Activated CD8-positive, alpha-beta memory T cell treated with anti-CD3 and anti-CD28 coated beads for 36 hours (primary cell): ENCODE data around the gene KRTAP19-4. TPM values are rescaled to one million over a fixed set of nuclear protein-coding genes. Genes with fewer than 3 reads are reported as not detected.
"Not testable (repeated sequence)": the region's sequence is repeated elsewhere in the genome, so short reads cannot be mapped to it uniquely, and the experiment has no call there.

ENCODE experiments used
- CTCF ChIA-PET: fragments of 350-600 bp; sonication (Branson Sonifier 250); formaldehyde crosslinking; loops from one replicate; lab custom pipeline; 2021; ENCODE audit warnings: antibody characterized with exemption; lab: Charles Lee
- POLR2A ChIA-PET: fragments of 350-600 bp; sonication (Branson Sonifier 250); formaldehyde crosslinking; loops from one replicate; lab custom pipeline; 2021; ENCODE audit warnings: antibody characterized with exemption; lab: Charles Lee
- total RNA-seq, 2 experiments: library from RNA; stranded (reverse); gene quantifications; one replicate each; pipeline ENCODE4 v1.2.3, GENCODE V29; 2021

The KRTAP19-4 gene, protein sequence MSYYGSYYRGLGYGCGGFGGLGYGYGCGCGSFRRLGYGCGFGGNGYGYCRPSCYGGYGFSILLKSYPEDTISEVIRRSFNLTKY
- total RNA-seq: not detected

DNA sequence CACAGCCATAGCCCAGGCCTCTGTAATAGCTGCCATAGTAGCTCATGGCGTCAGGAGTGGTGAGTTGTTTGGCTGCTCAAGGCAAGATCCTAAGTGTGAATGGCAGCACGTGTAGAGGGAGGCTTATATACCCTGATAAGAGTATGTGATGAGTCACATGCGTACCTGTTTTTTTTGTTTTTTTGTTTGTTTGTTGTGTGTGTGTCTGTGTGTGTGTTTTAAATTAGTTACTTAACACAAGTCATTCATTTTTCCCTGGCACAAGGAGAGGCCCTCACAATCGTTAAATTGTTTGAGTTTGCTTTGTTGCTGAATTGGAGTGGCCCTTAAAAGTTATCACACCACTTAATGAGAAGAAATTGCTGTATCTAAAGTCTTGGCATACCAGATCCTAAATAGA, at the start of gene KRTAP19-4:
Gene KRTAP19-4 (minus strand): TSS at position 101 of the 400 bp plus-strand sequence. CDS start 55 bp downstream, at position 46.
- ChIA-PET POLR2A (no interaction called here), CTCF (no interaction called here)

DNA sequence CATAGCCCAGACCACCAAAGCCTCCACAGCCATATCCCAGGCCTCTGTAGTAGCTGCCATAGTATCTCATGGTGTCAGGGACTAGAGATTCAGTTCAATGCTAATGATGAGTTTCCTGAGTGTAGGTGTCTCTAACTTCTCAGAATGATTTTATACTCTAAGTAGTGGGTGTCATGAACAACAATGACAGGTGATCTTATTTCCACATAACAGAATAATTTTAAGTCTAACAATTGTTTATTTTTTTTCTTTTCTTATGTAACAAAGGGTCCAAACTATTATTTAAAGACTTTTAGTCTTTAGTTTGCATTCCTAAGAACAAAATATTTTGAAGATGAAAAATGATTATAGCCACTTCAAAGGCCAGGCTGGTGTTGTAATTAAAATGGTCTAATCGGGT, 44.8 kb upstream of the KRTAP19-4 start, which contains the start of gene KRTAP19-6:
Gene KRTAP19-6 (minus strand): TSS at position 101 of the 400 bp plus-strand sequence. CDS start 31 bp downstream, at position 70.
- POLR2A ChIA-PET: no interaction called here
- CTCF ChIA-PET: no interaction called here

DNA sequence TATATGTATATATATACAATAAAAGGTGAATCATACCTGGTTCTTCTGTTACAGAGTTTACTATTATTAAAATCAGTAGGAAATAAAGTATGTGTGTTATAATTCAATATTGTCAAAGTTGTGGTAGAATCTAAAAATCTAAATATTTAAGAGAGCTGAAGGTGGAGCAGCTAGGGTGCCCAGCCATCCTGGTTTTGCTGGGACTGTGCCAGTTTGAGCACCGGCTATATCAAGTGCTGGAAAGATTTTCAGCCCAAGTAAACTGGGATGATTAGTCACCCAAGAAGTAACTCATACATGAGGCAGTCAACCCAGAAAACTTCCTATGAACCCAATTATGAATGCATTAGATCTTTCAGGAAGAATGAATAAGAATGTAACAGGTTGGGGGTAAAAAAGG, 21.9 kb upstream of the KRTAP19-4 start:
- CTCF ChIA-PET: no interaction called here
- POLR2A ChIA-PET: no interaction called here

DNA sequence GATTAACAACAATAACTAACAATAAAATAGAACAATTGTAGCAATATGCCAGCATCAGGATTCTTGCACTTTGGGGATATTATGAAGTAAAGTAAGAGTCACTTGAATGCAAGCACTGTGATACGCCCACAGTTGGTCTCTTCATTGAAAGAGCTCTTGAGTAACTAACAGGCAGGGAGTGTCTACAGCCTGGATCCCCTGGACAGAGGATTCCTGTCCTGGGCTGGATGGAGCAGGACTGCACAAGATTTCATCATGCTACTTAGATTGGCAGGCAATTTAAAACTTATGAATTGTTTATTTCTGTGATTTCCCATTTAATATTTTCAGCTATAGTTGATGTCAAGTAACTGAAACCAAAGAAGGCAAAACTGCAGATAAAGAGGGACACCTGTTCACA, 18.7 kb upstream of the KRTAP19-4 start:
- ChIA-PET CTCF (no interaction called here), POLR2A (no interaction called here)

DNA sequence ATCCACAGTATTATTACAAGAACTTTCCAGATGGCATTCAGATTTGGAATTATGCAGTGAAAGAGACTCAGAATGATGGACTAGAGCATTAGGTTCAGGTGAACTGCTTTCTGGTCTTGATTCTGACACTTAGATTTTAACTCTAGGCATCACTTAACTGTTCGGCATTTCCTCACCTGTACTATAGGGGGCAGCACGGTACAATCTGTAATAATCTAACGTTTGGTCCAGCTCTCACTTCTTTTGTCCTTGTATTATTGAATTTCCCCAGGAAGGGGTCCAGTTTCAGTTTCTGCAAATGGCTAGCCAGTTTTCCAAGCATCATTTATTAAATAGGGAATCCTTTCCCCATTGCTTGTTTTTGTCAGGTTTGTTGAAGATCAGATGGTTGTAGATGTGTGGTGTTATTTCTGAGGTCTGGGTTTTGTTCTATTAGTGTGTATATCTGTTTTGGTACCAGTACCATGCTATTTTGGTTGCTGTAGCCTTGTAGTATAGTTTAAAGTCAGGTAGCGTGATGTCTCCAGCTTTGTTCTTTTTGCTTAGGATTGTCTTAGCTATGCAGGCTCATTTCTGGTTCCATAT, 8.7 kb upstream of the KRTAP19-4 start:
- POLR2A ChIA-PET, CTCF ChIA-PET: not testable (repeated sequence)

DNA sequence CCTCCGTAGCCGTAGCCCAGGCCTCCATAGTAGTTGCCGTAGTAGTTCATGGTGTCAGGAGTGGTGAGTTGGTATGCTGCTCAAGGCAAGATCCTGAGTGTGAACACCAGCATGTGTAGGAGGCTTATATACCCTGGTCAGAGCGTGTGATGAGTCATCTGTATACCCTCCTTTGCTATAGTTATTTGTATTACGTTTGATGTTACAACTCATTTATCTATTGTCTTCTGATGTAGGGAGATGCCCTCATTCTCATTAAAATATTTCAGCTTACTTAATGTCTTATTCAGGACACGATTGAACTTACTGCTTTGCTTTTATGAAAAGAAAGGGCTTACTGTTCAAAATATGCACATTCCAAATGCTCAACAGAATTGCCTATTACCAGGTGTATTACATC, 5.1 kb upstream of the KRTAP19-4 start, which contains the start of gene KRTAP19-5:
Gene KRTAP19-5 (minus strand): TSS at position 101 of the 400 bp plus-strand sequence. CDS start 51 bp downstream, at position 50.
- ChIA-PET POLR2A (no interaction called here), CTCF (no interaction called here)

DNA sequence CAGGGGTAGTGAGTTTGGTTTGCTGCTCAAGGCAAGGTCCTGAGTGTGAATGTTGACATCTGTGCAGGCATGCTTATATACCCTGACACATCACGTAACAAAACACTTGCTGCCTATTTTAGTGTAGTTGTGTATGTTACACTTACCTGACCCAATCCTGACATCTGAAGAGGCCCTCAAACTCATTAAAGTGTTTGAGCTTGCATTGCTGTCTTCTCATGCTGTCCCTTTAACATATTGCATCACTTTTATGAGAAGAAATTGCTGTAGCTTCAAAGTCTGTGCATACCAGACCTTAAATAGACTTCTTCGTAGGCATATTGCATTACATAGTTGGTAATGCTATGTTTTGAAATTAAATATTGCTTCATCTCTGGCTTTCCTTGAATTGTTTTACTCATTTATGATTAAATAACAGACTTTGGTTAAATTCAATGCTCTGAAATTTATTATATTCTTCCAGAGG, 5.0 kb downstream of the KRTAP19-4 start, which contains the start of gene KRTAP19-3:
Gene KRTAP19-3 (minus strand): TSS at position 51 of the 466 bp plus-strand sequence. CDS start 56 bp downstream, outside the sequence.
- ChIA-PET CTCF (no interaction called here), POLR2A (no interaction called here)

DNA sequence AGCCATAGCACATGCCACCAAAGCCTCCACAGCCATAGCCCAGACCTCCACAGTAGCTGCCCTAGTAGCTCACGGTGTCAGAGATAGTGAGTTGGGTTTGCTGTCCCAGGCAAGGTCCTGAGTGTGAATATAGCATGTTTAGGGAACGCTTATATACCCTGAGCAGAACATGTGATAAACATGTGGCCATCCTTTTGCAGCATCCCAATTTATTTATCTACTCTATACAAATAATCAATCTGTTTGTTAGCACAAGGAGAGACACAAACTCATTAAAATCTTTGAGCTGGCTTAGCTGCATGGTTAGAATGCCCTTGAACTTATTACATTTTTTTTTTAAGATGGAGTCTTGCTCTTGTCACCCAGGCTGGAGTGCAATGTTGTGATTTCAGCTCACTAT, 9.6 kb downstream of the KRTAP19-4 start, which contains the start of gene KRTAP19-2:
Gene KRTAP19-2 (minus strand): TSS at position 101 of the 400 bp plus-strand sequence. CDS start 88 bp downstream, at position 13.
- CTCF ChIA-PET: no interaction called here
- POLR2A ChIA-PET: no interaction called here

DNA sequence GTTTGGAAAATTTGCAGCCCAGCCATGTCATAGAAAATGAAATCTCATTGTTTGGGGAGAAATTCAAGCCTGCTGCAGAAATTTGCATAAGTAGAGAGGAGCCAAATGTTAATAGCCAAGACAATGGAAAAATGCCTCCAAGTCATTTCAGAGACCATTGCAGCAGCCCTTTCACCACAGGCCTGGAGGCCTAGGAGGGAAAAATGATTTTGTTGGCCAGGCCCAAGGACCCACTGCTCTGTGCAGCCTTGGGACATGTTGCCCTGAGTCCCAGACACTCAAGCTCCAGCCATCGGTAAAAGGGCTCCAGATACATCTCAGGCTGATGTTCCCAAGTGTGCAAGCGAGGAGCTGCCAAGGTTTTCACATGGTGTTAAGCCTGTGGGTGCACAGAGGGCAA, 10.8 kb downstream of the KRTAP19-4 start:
- ChIA-PET POLR2A (no interaction called here), CTCF (no interaction called here)

DNA sequence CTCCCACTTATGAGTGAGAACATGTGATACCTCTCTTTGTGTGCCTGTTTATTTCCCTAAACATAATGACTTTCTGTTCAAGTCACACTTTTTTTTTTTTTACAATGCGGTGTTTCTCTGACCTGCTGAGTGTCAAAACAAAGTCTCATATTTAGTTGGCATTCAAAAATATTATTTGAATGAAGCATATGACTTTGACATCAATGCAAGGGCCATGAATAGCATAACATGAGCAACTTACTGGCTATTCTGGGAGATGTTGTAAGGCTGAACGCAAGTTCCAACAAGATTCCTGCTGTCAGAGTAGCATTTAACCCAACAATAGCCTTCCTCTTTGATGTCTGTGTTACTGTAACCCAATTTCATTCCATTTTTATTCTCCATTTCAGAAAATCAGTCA, 14.8 kb downstream of the KRTAP19-4 start:
- POLR2A ChIA-PET: no interaction called here
- CTCF ChIA-PET: no interaction called here

DNA sequence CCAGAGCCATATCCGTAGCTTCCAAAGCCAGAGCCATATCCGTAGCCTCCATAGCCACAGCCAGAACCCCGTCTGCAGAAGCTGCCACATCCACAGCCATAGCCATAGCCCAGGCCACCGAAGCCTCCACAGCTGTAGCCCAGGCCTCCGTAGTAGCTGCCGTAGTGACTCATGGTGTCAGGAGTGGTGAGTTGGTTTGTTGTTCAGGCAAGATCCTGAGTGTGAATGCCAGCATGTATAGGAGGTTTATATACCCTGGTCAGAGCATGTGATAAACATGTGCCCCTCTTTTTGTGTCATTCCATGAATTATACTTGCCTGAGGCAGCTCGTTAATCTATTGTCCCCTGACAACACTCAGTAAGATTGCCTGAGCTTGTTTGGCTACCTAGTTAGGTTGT, 16.8 kb downstream of the KRTAP19-4 start, which contains the start of gene KRTAP19-1:
Gene KRTAP19-1 (minus strand): TSS at position 223 of the 400 bp plus-strand sequence. CDS start 50 bp downstream, at position 173.
- CTCF ChIA-PET: no interaction called here
- POLR2A ChIA-PET: no interaction called here

DNA sequence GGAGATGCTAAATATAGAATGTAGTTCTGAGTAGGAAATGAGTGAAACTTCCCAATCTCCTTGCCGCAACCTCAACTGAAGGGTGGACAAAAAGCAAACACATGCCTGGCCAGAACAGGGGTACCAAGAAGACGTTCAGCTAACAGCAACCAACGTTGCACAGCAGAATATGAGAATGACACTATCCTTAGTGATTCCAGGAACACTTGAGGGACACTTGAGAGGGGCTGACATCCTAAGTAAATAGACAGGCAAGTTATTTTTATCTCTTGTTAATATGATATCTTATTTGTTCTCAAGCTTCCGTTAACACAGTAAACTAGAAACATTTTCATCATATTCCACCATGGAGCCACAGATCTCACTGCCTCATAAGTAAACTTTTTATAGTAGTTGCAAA, 17.7 kb downstream of the KRTAP19-4 start:
- CTCF ChIA-PET: no interaction called here

DNA sequence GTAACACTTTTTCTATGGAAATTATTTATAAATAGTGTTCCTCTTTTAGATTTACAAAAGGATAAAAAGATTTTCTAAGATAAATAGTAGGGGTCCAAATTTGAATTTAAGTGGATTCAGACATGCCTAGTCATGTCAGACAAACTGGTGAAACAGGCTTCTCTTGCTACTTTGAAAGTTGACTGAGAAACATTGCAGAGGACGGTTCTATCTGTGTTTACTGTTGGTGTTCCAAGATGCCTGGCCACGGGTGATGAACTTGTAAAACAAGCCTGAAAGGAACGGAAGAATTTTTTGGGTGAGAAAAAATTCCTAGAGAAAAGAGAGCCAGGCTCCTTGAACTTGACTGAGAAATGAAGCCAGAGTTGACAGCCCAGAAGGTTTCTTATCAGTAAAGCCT, 19.0 kb downstream of the KRTAP19-4 start:
- ChIA-PET CTCF (no interaction called here), POLR2A (no interaction called here)

More for the DNA sequence above, 17.7 kb downstream of the KRTAP19-4 start:
- POLR2A ChIA-PET: no interaction called here

DNA sequence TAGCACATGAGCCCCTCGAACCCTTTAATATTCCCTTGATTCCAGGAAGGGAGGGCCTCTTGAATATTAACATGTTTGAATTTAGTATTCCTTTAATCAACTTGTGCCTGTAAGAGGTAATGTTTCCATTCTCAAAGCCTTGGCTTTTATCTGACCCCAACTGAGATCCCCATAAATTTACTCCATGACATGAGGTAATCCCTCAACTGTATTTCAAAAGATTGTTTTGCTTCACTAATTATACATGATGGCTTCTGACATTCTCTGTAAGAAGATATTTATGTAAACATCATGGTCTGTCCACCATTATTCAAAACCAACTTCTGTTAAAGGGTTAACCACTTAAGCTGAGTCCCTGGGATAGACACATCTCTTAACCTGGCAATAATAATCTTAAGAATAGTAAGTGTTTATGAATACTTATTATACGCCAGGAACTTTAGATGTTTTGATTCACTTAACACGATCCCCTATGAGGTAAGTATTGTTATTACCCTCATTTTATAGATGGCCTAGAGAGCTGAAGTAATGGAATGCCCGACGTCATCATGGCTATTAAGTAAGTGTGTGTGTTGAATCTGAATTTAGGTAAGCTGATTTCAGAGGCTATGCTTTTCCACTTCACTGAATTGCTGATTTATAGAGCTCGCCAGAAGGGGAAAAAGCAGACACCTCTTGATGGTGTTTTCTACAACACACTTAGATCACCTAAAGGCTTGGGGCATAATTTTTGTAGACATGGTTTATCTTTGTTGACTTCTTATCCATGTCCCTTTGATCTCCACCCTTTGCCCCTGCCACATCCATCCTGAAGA, 27.9 kb downstream of the KRTAP19-4 start:
- POLR2A ChIA-PET: no interaction called here
- CTCF ChIA-PET: interaction anchor here (0.6 kb wide), 1 partner anchor 480 kb away, joined by 3 read pairs; no protein-coding TSS in a partner anchor

DNA sequence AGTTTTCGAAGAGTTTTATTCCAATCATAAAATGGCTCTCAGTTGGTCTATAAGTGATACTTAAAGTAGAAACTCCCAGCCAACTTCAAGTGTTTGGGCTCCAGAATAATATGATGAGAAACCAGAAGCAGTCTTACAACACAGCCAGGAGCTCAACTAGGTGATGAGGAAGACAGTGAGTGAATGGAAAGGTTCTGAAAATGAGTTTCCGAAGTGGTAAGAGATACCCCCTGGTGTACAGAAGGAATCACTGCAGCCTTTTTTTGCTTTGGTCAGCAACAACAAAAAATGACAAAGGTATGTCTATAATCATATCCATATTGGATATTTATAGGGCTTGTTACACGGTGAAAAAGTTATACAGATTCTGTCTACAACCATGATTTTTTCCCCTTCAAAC, 33.3 kb downstream of the KRTAP19-4 start:
- CTCF ChIA-PET: no interaction called here
- POLR2A ChIA-PET: no interaction called here

DNA sequence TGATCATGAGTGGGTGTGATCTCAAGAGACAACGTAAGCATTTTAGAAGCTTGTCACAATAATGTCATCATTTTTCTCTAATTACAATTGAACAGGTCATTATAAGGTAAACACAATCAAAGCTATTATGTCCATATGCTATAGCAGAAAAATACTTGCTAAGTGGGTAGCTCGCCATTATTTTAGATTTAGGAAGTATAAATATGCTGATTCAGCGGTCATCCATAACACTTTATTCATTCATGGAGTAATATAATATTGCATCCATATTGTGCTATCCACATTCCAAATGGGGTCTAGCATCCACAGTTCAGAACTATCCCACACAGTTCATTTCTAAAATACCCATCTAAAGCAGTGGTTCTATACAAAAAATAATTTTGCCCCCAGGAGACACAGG, 48.5 kb downstream of the KRTAP19-4 start:
- POLR2A ChIA-PET: no interaction called here
- CTCF ChIA-PET: no interaction called here

DNA sequence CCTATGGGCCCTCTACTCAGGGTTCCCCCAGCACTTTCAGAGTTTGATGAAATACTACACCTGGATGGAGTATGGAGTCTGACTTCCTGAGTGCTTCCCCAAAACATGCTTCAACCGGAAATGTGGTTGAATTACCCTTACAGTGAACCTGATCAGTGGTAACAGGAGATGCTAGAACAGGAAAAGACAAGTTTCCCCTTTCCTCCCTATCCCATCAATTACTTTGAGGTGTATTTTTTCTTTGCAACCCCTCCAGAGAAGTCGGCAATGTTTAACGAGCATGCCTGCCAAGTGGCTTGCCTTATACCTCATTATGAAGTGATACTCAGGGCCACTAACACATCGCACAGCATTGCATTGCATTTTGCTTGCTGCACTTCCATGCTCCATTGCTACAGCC, 49.9 kb downstream of the KRTAP19-4 start:
- ChIA-PET POLR2A (no interaction called here), CTCF (no interaction called here)
